NK-92 (cell line): Measurements from ENCODE around the gene LRRC8E.
"Not testable (repeated sequence)": the region's sequence is repeated elsewhere in the genome, so short reads cannot be mapped to it uniquely, and the experiment has no call there.

Experiments used
- DNase-seq: peaks from one replicate; lab custom pipeline; 2025; ENCODE audit not compliant: unreplicated experiment; lab: John Stamatoyannopoulos, UW

LRRC8E gene

GRCh38 chr19:7853770-7854128 lies 34.6 kb upstream of the LRRC8E start:
- no peak for DNase-seq

- DNase-seq = no peak
Observed at GRCh38 chr19:7855426-7856108, 32.7 kb upstream of the LRRC8E start.

- no peak for DNase-seq
Observed at GRCh38 chr19:7856109-7856591, 32.2 kb upstream of the LRRC8E start.

- no peak for DNase-seq
Observed at GRCh38 chr19:7856679-7857663, 31.3 kb upstream of the LRRC8E start.

GRCh38 chr19:7857727-7858108 lies 30.6 kb upstream of the LRRC8E start:
- DNase-seq = no peak

- DNase-seq = no peak
Observed at GRCh38 chr19:7858109-7858770, 30.1 kb upstream of the LRRC8E start.

- not testable (repeated sequence) for DNase-seq
Observed at GRCh38 chr19:7859087-7859486, 29.2 kb upstream of the LRRC8E start.

- DNase-seq = no peak
Observed at GRCh38 chr19:7859831-7860713, 28.2 kb upstream of the LRRC8E start.

- DNase-seq = no peak
Observed at GRCh38 chr19:7860714-7861618, 27.3 kb upstream of the LRRC8E start.

GRCh38 chr19:7861619-7862412 lies 26.5 kb upstream of the LRRC8E start:
- no peak for DNase-seq

- no peak for DNase-seq
Observed at GRCh38 chr19:7862413-7862951, 25.8 kb upstream of the LRRC8E start.

GRCh38 chr19:7863157-7863970 lies 24.9 kb upstream of the LRRC8E start:
- DNase-seq = no peak

- DNase-seq = no peak
Observed at GRCh38 chr19:7863971-7864689, 24.2 kb upstream of the LRRC8E start.

- no peak for DNase-seq
Observed at GRCh38 chr19:7864690-7865074, 23.6 kb upstream of the LRRC8E start.

- no peak for DNase-seq
Observed at GRCh38 chr19:7865262-7865911, 22.9 kb upstream of the LRRC8E start.

GRCh38 chr19:7866399-7867091 lies 21.8 kb upstream of the LRRC8E start:
- DNase-seq = no peak
